SK-N-SH (cell line): Measurements from ENCODE around the gene DLG1.

Source experiments
- CTCF ChIP-seq: fragments of 200-600 bp; sonication (generic); IDR thresholded peaks from 2 replicates; pipeline ENCODE4 v1.6.1; 2017; ENCODE audit warnings: antibody characterized with exemption, mild to moderate bottlenecking, moderate library complexity
- ELF1 ChIP-seq: IDR thresholded peaks from 2 replicates; pipeline ENCODE4 v1.4.0; 2012
- EZH2phosphoT487 ChIP-seq: fragments of 200-600 bp; sonication (generic); IDR thresholded peaks from 2 replicates; pipeline ENCODE4 v1.6.1; 2017; ENCODE audit warnings: low read depth, mixed run types, mild to moderate bottlenecking, antibody characterized with exemption, moderate library complexity, borderline replicate concordance
- FOXM1 ChIP-seq: IDR thresholded peaks from 2 replicates; pipeline ENCODE4 v1.4.0; 2012; ENCODE audit warnings: low read depth, mild to moderate bottlenecking
- GATA2 ChIP-seq: sonication (generic); formaldehyde crosslinking; IDR thresholded peaks from 2 replicates; pipeline ENCODE4 v1.5.0; 2020; ENCODE audit warnings: mild to moderate bottlenecking, missing genetic modification reagents
- MAX ChIP-seq: IDR thresholded peaks from 2 replicates; pipeline ENCODE4 v1.4.0; 2012; ENCODE audit warnings: low read depth
- NFIC ChIP-seq: IDR thresholded peaks from 2 replicates; pipeline ENCODE4 v1.4.0; 2012; ENCODE audit warnings: borderline replicate concordance
- NRF1 ChIP-seq: IDR thresholded peaks from 2 replicates; pipeline ENCODE4 v1.6.1; 2012; ENCODE audit warnings: low read depth, mild to moderate bottlenecking, low read length
- POLR2AphosphoS5 ChIP-seq: IDR thresholded peaks from 2 replicates; pipeline ENCODE4 v1.6.1; 2012; ENCODE audit warnings: low read depth, low read length
- RAD21 ChIP-seq: IDR thresholded peaks from 2 replicates; pipeline ENCODE4 v1.6.1; 2012; ENCODE audit warnings: mild to moderate bottlenecking, low read length
- REST ChIP-seq: IDR thresholded peaks from 2 replicates; pipeline ENCODE4 v1.6.1; 2012; ENCODE audit warnings: mild to moderate bottlenecking, low read depth, low read length, moderate library complexity
- SMC3 ChIP-seq: IDR thresholded peaks from 2 replicates; pipeline ENCODE4 v1.6.1; 2012; ENCODE audit warnings: low read depth, low read length, improper control_type of control experiment
- YY1 ChIP-seq: IDR thresholded peaks from 2 replicates; pipeline ENCODE4 v1.4.0; 2012; ENCODE audit warnings: low read depth, mild to moderate bottlenecking
- ZBTB33 ChIP-seq: IDR thresholded peaks from 2 replicates; pipeline ENCODE4 v1.4.0; 2012; ENCODE audit warnings: low read depth, borderline replicate concordance

- TF ChIP-seq CTCF (no peak), YY1 (no peak), MAX (no peak), GATA2 (CRISPR knock-in tag) (no peak), NFIC (no peak), NRF1 (no peak), ZBTB33 (no peak), SMC3 (no peak), REST (no peak), RAD21 (no peak), POLR2AphosphoS5 (no peak), EZH2phosphoT487 (no peak), FOXM1 (no peak), ELF1 (no peak)
Measured at GRCh38 chr3:197253238-197253947, 45.0 kb downstream of the DLG1 start.
